CD8-positive, alpha-beta memory T cell (primary cell): ENCODE measurements around the gene FREM2. TPM values are rescaled to one million over a fixed set of nuclear protein-coding genes. Genes with fewer than 3 reads are reported as not detected.

Experiments
- CTCF ChIA-PET: fragments of 350-600 bp; sonication (Branson Sonifier 250); formaldehyde crosslinking; loops from one replicate; lab custom pipeline; 2021; ENCODE audit warnings: antibody characterized with exemption; lab: Charles Lee
- POLR2A ChIA-PET: fragments of 350-600 bp; sonication (Branson Sonifier 250); formaldehyde crosslinking; loops from one replicate; lab custom pipeline; 2021; ENCODE audit warnings: antibody characterized with exemption; lab: Charles Lee
- DNase-seq, 5 donors: peaks; one replicate each; pipeline versions ENCODE4 v3.0.0 to v3.0.0-alpha.2; 2020 to 2022; ENCODE audit warnings: mixed read lengths in 1 of 5
- H3K27ac ChIP-seq: one replicate; pipeline ENCODE4 v1.7.0; 2013; ENCODE audit warnings: low read depth, mild to moderate bottlenecking, low read length, moderate library complexity
- H3K27me3 ChIP-seq: 2 replicates; pipeline ENCODE4 v1.7.0; 2013; ENCODE audit warnings: low read length, mild to moderate bottlenecking; ENCODE audit not compliant: insufficient read depth, poor library complexity, severe bottlenecking
- H3K36me3 ChIP-seq: 2 replicates; pipeline ENCODE4 v1.7.0; 2013; ENCODE audit warnings: mild to moderate bottlenecking, low read length, moderate library complexity; ENCODE audit not compliant: insufficient read depth
- H3K4me1 ChIP-seq: 2 replicates; pipeline ENCODE4 v1.7.0; 2013; ENCODE audit warnings: mild to moderate bottlenecking, low read length, moderate library complexity; ENCODE audit not compliant: insufficient read depth
- H3K4me3 ChIP-seq: 2 replicates; pipeline ENCODE4 v1.7.0; 2013; ENCODE audit warnings: mild to moderate bottlenecking, low read length
- H3K9me3 ChIP-seq: 2 replicates; pipeline ENCODE4 v1.7.0; 2013; ENCODE audit warnings: mild to moderate bottlenecking, low read length
- H3K27ac Mint-ChIP-seq, 8 donors: one replicate each; pipeline ENCODE4 v1.8.0; 2020 to 2021; ENCODE audit warnings: mixed read lengths in 8 of 8, mild to moderate bottlenecking in 6 of 8, inconsistent platforms in 3 of 8, moderate library complexity in 3 of 8
- H3K27me3 Mint-ChIP-seq, 2 donors: one replicate each; pipeline ENCODE4 v1.8.0; 2020 to 2021; ENCODE audit warnings: mixed read lengths in 2 of 2, mild to moderate bottlenecking in 1 of 2, moderate library complexity in 1 of 2
- H3K36me3 Mint-ChIP-seq, 3 donors: one replicate each; pipeline ENCODE4 v1.8.0; 2020 to 2021; ENCODE audit warnings: mixed read lengths in 3 of 3, inconsistent platforms in 1 of 3, mild to moderate bottlenecking in 1 of 3
- H3K4me1 Mint-ChIP-seq, 3 donors: one replicate each; pipeline ENCODE4 v1.8.0; 2020 to 2021; ENCODE audit warnings: mixed read lengths in 3 of 3, inconsistent platforms in 1 of 3, mild to moderate bottlenecking in 1 of 3
- H3K4me3 Mint-ChIP-seq, 7 donors: one replicate each; pipeline ENCODE4 v1.8.0; 2020 to 2021; ENCODE audit warnings: mixed read lengths in 7 of 7, mild to moderate bottlenecking in 6 of 7, moderate library complexity in 4 of 7, inconsistent platforms in 2 of 7
- H3K9me3 Mint-ChIP-seq, 5 donors: one replicate each; pipeline ENCODE4 v1.8.0; 2020 to 2022; ENCODE audit warnings: mixed read lengths in 5 of 5, mild to moderate bottlenecking in 3 of 5, moderate library complexity in 2 of 5, inconsistent platforms in 1 of 5
- polyA plus RNA-seq: library from polyadenylated mRNA; unstranded; fragments of 300-500 nt; fragmentation: Illumina TruSeq; gene quantifications from one replicate; pipeline ENCODE4 v1.2.3, GENCODE V29; 2021
- total RNA-seq, 2 experiments: library from RNA; stranded (reverse); gene quantifications; one replicate each; pipeline ENCODE4 v1.2.3, GENCODE V29; 2021

Gene FREM2
- total and polyA plus RNA-seq, 3 experiments from 2014 or later: not detected

DNA sequence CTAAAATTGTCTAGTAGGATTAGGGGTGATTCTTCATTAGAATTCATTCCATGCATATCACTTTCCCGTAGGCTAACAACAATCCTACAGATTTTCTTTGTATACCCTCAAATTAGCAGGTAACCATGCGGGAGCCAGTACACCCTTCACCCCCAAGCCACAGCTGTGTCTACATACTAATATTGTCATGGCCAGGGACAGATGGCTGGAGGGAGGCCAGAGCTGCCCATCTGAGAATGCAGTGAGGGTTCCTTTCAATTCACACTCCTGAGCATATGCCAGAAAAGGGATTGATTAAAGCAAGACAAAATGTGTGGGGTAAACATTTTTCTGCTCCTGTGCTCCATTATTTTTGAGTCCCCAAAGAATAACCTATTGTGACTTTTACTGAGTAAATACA lies 68.9 kb downstream of the FREM2 start:
- peaks cover 3 to 19% of the 10 kb centered on the region in 2 donors for H3K27me3 Mint-ChIP-seq
- Histone ChIP-seq H3K27ac (no peak overlapping the region), H3K36me3 (no peaks in the 10 kb centered on the region), H3K4me1 (no peaks in the 10 kb centered on the region), H3K9me3 (no peaks in the 10 kb centered on the region), H3K4me3 (no peak overlapping the region), H3K27me3 (no peaks in the 10 kb centered on the region)
- H3K4me1 Mint-ChIP-seq: no peaks in the 10 kb centered on the region
- no peak overlapping the region for H3K4me3 Mint-ChIP-seq
- ChIA-PET POLR2A (no interaction called here), CTCF (no interaction called here)
- DNase-seq: no peak
- no peak overlapping the region for H3K27ac Mint-ChIP-seq
- H3K36me3 Mint-ChIP-seq: no peaks in the 10 kb centered on the region
- peaks cover 0 to 5% (median 0%) of the 10 kb centered on the region in 5 donors for H3K9me3 Mint-ChIP-seq

DNA sequence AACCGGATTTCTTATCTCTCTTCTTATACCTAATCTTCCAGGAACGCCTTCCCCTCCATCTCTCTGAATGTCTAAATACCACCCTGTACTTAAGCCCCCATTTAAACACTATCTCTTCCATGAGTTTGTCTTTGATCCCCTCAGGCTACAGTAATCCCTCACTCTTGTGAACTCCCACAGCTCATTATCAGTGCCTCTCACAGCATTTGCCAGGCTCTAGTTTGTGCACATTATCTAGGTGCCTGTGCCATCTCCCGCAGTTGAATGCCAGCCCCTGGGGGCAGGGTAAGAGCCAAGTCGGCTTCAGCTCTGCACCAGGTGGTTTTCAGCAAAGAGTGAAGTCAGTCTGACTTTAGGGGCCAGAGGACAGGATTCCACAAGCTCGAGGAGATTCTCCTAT lies 71.4 kb downstream of the FREM2 start:
- H3K4me3 Mint-ChIP-seq: no peak overlapping the region
- H3K27ac Mint-ChIP-seq: no peak overlapping the region
- no peaks in the 10 kb centered on the region for H3K4me1 Mint-ChIP-seq
- DNase-seq: no peak
- ChIA-PET CTCF (no interaction called here), POLR2A (no interaction called here)
- no peaks in the 10 kb centered on the region for H3K4me1 ChIP-seq
- no peaks in the 10 kb centered on the region for H3K36me3 ChIP-seq
- no peaks in the 10 kb centered on the region for H3K27me3 ChIP-seq
- no peaks in the 10 kb centered on the region for H3K9me3 ChIP-seq
- no peaks in the 10 kb centered on the region for H3K36me3 Mint-ChIP-seq
- no peak overlapping the region for H3K4me3 ChIP-seq
- peaks cover 0 to 5% (median 0%) of the 10 kb centered on the region in 5 donors for H3K9me3 Mint-ChIP-seq
- no peak overlapping the region for H3K27ac ChIP-seq
- peaks cover 3 to 19% of the 10 kb centered on the region in 2 donors for H3K27me3 Mint-ChIP-seq

DNA sequence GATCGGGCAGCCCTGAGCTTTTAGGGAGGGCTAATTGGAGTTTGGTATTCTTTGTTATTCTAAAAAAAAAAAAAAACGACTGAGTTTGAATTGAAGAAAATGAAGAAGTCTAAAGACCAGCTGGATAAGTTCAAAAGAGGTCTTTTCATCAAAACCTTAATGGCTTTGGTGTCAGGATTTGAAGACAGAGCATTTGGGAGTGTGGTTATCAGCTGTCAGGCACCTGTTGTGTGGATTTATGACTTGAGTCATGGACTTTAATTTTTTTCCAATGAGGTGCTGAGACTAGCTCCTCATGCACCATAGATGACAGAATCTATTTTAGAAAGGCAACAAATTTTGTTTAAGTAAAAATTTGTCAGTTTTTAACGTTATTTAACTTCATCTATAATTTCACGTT lies 72.5 kb downstream of the FREM2 start:
- Histone ChIP-seq H3K27ac (no peak overlapping the region), H3K27me3 (no peaks in the 10 kb centered on the region), H3K9me3 (no peaks in the 10 kb centered on the region), H3K36me3 (no peaks in the 10 kb centered on the region), H3K4me1 (no peaks in the 10 kb centered on the region), H3K4me3 (no peak overlapping the region)
- Mint-ChIP-seq H3K9me3 (peaks cover 0 to 3% (median 0%) of the 10 kb centered on the region in 5 donors), H3K4me1 (no peaks in the 10 kb centered on the region), H3K27ac (no peak overlapping the region), H3K4me3 (no peak overlapping the region), H3K27me3 (peaks cover 3 to 19% of the 10 kb centered on the region in 2 donors), H3K36me3 (no peaks in the 10 kb centered on the region)
- ChIA-PET CTCF (no interaction called here), POLR2A (no interaction called here)
- no peak for DNase-seq

DNA sequence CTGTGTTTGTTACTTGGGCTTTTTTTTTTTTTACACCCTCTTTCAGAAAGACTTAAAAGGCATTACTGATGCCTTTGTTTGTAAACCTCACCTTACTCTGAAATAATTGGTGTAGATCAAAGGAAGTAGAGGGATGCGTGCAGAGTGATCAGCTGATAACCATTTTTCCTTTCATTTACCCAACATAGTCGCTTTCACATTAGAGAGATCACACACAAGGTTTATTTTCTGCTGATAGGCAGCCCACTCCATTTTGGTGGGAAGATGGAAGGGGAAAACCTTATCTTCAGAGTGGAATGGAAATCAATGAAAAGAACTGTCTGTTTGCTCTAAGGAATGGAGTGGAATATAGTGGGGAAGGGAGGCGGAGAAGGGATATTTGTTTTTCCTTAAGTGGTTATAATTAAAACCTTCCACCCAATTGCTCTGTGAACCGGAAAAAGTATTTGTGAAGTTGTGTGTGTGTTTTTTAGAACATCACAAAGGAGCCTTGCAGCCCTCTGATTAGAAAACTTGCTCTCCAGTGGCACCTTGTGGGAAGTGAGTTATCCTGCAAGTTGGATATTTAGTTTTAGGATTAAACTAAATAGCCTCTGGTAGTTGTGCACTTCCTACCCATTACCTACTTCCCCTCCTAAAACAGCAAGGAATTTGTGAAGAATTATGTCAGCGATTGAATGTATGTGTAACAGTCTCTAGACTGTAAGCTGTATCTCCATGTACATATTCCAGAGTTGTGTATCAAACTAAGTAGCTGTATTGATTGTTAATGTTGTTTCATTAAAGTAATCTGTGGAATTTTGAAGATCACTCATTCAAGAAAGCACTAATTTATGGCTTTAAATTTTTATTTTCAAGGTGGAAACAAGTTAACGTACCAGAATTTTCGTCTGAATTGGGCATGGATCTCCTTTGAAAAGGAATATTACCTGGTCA lies 76.8 kb downstream of the FREM2 start:
- H3K9me3 ChIP-seq: no peaks in the 10 kb centered on the region
- peaks cover 0 to 2% (median 0%) of the 10 kb centered on the region in 5 donors for H3K9me3 Mint-ChIP-seq

DNA sequence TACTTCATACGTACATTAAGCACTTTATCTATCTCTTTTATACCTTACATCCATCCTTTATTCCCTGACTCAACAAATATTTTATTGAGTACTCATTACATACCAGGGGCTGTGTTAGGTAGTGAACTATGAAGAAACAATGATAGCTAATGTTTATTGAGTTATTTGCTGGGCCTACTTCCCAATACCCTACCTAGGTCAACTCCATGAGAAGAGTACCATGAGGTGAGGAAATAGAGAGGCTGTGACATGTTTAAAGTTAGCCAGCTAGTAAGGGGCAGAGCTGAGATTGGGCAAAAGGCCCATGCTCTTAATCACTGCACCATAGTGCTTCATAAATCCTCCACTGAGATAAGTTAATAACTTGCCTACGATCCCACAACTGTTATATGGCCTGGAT lies 79.9 kb downstream of the FREM2 start:
- H3K4me1 Mint-ChIP-seq: peaks cover 0 to 3% (median 0%) of the 10 kb centered on the region in 3 donors
- no peaks in the 10 kb centered on the region for H3K27me3 Mint-ChIP-seq
- H3K4me3 Mint-ChIP-seq: no peak overlapping the region
- Histone ChIP-seq H3K4me1 (no peaks in the 10 kb centered on the region), H3K9me3 (no peaks in the 10 kb centered on the region), H3K27ac (no peak overlapping the region), H3K4me3 (no peak overlapping the region), H3K27me3 (peaks cover 3% of the 10 kb centered on the region), H3K36me3 (no peaks in the 10 kb centered on the region)
- ChIA-PET POLR2A (no interaction called here), CTCF (no interaction called here)
- peaks cover 0 to 2% (median 0%) of the 10 kb centered on the region in 5 donors for H3K9me3 Mint-ChIP-seq
- H3K36me3 Mint-ChIP-seq: no peaks in the 10 kb centered on the region
- no peak overlapping the region for H3K27ac Mint-ChIP-seq
- DNase-seq: no peak

More for the DNA sequence above, 76.8 kb downstream of the FREM2 start:
- Mint-ChIP-seq H3K27ac (no peak overlapping the region), H3K4me3 (no peak overlapping the region), H3K27me3 (no peaks in the 10 kb centered on the region), H3K4me1 (no peaks in the 10 kb centered on the region), H3K36me3 (no peaks in the 10 kb centered on the region)
- no peak overlapping the region for H3K4me3 ChIP-seq
- no peaks in the 10 kb centered on the region for H3K4me1 ChIP-seq
- H3K36me3 ChIP-seq: no peaks in the 10 kb centered on the region
- H3K27ac ChIP-seq: no peak overlapping the region
- ChIA-PET CTCF (no interaction called here), POLR2A (no interaction called here)
- H3K27me3 ChIP-seq: peaks cover 2% of the 10 kb centered on the region
- DNase-seq: no peak

DNA sequence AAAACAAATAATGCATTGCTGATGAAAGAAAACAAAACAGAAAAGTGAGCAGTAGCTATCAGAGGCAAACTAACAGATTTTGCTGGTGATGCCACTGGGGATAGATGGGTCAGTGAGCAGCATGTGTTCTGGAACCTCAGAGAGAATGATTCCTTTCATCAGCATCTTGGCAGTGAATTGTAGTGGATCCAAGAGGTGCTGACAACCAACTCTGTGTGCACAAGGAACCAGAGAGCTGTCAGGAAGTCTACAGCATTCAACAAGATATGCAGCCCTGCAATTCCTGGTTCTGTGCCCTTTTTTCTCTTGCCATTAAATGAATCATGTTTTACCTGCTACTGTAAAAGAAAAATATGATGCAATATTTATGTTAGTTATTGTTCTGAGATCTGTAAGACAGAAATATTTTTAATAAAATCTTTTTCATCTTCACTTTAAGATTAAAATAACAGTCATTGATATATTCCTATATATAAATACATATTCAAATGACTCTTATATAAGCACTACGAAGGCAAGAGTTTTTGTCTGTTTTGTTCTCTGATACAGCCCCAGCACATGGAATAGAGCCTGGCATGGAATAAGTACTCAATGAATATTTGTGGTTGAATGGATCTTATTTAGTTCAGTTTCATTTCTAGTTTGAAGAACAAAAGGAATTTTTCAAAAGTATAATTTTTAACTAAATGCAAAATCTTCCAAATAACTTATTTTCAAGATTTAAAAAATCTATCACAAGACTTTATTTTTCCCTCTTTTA lies 80.8 kb downstream of the FREM2 start:
- Histone ChIP-seq H3K27ac (no peak overlapping the region), H3K4me3 (no peak overlapping the region), H3K27me3 (peaks cover 3% of the 10 kb centered on the region), H3K4me1 (no peaks in the 10 kb centered on the region), H3K36me3 (no peaks in the 10 kb centered on the region), H3K9me3 (no peaks in the 10 kb centered on the region)
- Mint-ChIP-seq H3K4me3 (no peak overlapping the region), H3K27ac (no peak overlapping the region), H3K36me3 (no peaks in the 10 kb centered on the region), H3K27me3 (no peaks in the 10 kb centered on the region), H3K4me1 (peaks cover 0 to 3% (median 0%) of the 10 kb centered on the region in 3 donors), H3K9me3 (peaks cover 0 to 2% (median 0%) of the 10 kb centered on the region in 5 donors)
- ChIA-PET CTCF (no interaction called here), POLR2A (no interaction called here)
- no peak for DNase-seq

DNA sequence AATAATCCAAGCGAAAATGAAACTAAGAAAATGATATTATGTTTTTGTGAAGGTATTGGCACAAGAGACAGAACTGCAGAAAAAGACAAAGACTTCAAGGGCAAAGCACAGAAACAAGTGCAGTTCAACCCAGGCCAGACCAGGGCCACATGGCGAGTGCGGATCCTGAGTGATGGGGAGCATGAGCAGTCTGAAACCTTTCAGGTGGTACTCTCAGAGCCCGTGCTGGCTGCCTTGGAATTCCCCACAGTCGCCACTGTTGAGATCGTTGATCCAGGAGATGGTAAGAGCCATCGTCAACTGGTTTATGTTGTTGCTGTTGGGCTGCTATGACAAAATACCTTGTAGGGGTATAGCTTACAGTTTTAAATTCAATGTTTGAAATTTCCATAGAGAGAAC lies 82.6 kb downstream of the FREM2 start:
- Histone ChIP-seq H3K36me3 (no peaks in the 10 kb centered on the region), H3K4me1 (no peaks in the 10 kb centered on the region), H3K27ac (no peak overlapping the region), H3K4me3 (no peak overlapping the region), H3K9me3 (no peaks in the 10 kb centered on the region), H3K27me3 (peaks cover 3% of the 10 kb centered on the region)
- POLR2A ChIA-PET: no interaction called here
- Mint-ChIP-seq H3K4me3 (no peak overlapping the region), H3K36me3 (no peaks in the 10 kb centered on the region), H3K4me1 (peaks cover 0 to 3% (median 0%) of the 10 kb centered on the region in 3 donors), H3K27ac (no peak overlapping the region), H3K9me3 (peaks cover 0 to 2% (median 0%) of the 10 kb centered on the region in 5 donors), H3K27me3 (peaks cover 0 to 2% of the 10 kb centered on the region in 2 donors)
- CTCF ChIA-PET: no interaction called here
- DNase-seq: no peak

DNA sequence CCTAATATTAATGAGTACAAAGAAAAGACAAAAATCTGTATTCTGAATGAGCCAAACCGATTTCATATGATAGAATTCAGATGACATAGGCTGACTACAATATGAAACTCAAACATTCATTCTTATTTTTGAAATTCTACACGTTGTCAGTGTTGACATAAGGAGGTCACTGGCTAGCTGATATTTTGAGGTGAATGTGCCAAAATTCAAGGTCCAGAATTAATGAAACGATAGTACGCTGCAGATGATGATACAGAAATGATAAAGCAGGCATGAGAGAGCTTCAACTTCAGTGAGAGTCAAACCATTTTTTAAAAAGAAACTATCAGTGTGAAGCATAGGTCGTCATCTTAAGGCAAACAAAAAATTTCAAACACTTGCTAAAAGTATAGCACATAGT lies 88.2 kb downstream of the FREM2 start:
- DNase-seq: no peak
- Histone ChIP-seq H3K27me3 (no peaks in the 10 kb centered on the region), H3K27ac (no peak overlapping the region), H3K9me3 (no peaks in the 10 kb centered on the region), H3K4me3 (no peak overlapping the region), H3K4me1 (no peaks in the 10 kb centered on the region), H3K36me3 (no peaks in the 10 kb centered on the region)
- H3K4me1 Mint-ChIP-seq: no peaks in the 10 kb centered on the region
- H3K27me3 Mint-ChIP-seq: peaks cover 0 to 2% of the 10 kb centered on the region in 2 donors
- ChIA-PET CTCF (no interaction called here), POLR2A (no interaction called here)
- H3K9me3 Mint-ChIP-seq: peaks cover 0 to 5% (median 2%) of the 10 kb centered on the region in 5 donors
- H3K4me3 Mint-ChIP-seq: no peak overlapping the region
- H3K27ac Mint-ChIP-seq: no peak overlapping the region
- no peaks in the 10 kb centered on the region for H3K36me3 Mint-ChIP-seq
